Fibroblast of peridontal ligament (primary cell): Measurements from ENCODE around the gene C6orf47.

ENCODE experiments used
- DNase-seq: peaks from one replicate; pipeline ENCODE4 v3.0.0-alpha.2; 2010; ENCODE audit errors: extremely low read depth

C6orf47 gene

DNA sequence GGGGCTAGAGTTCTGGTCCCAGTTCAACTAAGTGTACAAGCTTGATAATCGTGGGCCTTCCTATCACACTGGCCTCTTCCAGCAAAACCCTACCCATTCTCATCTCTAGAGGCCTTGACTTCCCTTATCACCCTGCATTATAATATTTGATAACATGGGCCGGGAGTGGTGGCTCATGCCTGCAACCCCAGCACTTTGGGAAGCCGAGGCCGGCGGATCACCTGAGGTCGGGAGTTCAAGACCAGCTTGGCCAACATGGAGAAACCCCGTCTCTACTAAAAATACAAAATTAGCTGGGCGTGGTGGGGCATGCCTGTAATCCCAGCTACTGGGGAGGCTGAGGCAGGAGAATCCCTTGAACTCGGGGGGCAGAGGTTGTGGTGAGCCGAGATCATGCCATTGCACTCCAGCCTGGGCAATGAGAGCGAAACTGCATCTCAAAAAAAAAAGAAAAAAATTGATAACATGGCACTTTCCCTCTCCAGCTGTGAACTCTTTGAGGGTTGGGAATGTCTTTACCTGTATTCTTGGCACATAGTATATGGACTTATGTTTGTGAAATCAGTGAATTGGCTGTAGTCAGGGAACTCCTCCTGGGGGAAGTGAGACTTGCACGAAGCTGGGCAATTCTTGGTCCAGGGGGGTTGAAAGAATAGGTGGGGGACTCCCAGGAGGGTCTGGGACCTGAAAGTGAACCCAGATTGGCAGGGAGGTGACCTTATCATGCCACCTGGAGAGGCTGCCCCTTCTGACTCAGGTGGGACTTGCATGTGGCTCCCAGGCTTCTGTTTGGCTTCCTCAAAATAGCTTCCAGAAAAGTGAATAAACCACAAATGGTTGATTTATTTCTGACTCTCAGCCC lies 915 bp upstream of the C6orf47 start:
- DNase-seq = no peak

GRCh38 chr6:31659649-31660380 lies 763 bp downstream of the C6orf47 start:
- DNase-seq = peak; percentile 33

GRCh38 chr6:31658983-31659648 lies 1.5 kb downstream of the C6orf47 start:
- DNase-seq = no peak

GRCh38 chr6:31658158-31658688 lies 2.4 kb downstream of the C6orf47 start:
- no peak for DNase-seq

GRCh38 chr6:31657406-31658157 lies 3.0 kb downstream of the C6orf47 start:
- DNase-seq = no peak

DNA sequence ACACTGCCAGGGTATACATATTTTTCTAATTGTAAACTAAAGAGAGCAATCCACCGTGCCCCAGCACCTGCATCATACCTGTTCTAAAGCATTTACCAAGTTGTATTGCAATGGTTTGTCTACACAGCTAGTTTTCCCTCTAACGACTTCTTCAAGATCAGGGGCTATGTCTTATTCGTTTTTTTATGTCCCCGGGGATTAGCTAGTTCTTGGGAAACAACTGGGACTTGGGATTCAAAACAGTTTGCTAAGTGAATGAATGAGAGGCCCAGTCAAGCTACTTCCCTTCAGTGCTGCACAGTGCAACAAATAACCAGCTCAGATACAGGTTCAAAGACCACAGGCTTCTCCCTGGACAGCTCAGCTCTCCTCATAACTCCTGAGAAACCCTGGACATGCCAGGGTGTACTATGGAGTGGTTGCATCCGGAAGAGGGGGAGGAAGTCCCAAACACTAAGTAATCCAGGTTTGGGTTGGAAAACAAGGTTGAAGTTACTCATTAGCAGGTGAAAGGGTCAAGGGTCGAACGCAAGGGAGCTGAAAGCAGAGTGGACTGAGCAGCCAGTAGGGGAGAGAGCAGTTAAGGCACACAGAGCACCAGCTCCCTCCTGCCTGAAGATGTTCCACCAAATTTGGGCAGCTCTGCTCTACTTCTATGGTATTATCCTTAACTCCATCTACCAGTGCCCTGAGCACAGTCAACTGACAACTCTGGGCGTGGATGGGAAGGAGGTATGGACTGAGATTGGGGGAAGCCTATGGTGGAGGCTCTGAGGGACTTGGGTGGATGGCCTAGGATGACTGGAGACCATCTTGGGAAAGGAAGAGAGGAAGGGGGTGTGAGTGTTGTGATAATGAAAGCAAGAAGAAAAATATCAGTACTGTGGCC lies 5.0 kb downstream of the C6orf47 start, which contains the start of gene APOM:
APOM (plus strand) TSS at position 546 of the 889 bp plus-strand sequence; CDS start at position 619, 73 bp downstream.
- DNase-seq = no peak

- DNase-seq = no peak
Observed at GRCh38 chr6:31654574-31655348, 5.8 kb downstream of the C6orf47 start.

GRCh38 chr6:31652925-31653724 lies 7.5 kb downstream of the C6orf47 start:
- DNase-seq = no peak

DNA sequence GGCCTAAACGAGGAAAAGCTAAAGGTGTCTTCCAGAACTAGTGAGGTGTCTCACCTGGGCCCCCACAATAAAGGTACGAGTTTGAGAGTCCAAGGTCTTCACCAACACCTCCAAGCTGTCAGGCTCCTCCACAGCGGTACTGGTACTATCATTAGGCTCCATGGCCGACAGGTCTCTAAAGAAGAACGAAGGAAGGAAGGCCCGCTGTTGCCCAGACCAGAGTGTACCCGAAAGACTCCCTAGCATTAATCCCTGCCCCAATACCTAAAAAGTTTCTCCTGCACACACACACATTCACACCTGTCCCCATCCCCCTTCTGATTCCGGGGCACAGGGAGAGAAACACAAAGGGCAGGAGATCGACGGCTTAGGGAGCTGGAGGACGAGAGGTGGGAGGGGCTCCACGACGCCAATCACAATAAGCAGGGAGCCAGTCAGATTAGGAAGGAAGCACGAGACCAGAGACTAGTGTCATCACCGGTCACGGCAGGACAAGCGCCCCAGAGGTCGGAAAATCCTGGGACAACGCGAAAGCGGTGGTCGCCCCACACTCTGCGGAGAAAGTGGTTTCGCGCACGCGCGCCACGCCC lies 8.9 kb downstream of the C6orf47 start:
- DNase-seq = peak; percentile 83

- no peak for DNase-seq
Observed at GRCh38 chr6:31645325-31645724, 15.3 kb downstream of the C6orf47 start.

GRCh38 chr6:31643818-31644454 lies 16.6 kb downstream of the C6orf47 start:
- DNase-seq = no peak

- no peak for DNase-seq
Observed at GRCh38 chr6:31642798-31643570, 17.6 kb downstream of the C6orf47 start.

- no peak for DNase-seq
Observed at GRCh38 chr6:31641370-31641769, 19.2 kb downstream of the C6orf47 start.

- no peak for DNase-seq
Observed at GRCh38 chr6:31640612-31641011, 20.0 kb downstream of the C6orf47 start.

GRCh38 chr6:31639449-31639861 lies 21.1 kb downstream of the C6orf47 start:
- peak; percentile 55 for DNase-seq

DNA sequence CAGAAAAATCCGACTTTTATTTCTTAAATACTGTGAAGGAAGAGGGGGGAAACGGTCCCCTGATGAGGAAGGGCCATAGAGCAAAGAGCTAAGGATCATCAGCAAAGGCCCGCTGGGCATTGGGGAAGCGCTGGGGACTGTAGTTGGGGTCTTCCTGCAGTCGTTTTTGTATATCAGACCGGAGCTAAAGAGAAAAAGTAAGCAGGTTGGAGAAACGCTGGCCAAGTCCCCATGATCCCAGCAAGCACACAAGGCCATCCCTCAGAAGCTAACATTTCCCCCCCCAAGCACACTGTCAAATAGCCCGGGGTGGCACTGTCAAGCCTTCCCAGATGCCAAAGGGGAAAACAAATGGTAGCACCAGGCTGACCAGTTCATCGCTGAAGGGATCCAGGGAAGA lies 21.5 kb downstream of the C6orf47 start:
- no peak for DNase-seq
